GM18858 (cell line): ENCODE results near the gene SLC2A3.
"Not testable (repeated sequence)": the region's sequence is repeated elsewhere in the genome, so short reads cannot be mapped to it uniquely, and the experiment has no call there.

ENCODE experiments used
- ATAC-seq: cut with Tn5 transposase; IDR thresholded peaks from one replicate; pipeline ENCODE4 v1.9.1; 2021; ENCODE audit not compliant: unreplicated experiment

SLC2A3 gene

DNA sequence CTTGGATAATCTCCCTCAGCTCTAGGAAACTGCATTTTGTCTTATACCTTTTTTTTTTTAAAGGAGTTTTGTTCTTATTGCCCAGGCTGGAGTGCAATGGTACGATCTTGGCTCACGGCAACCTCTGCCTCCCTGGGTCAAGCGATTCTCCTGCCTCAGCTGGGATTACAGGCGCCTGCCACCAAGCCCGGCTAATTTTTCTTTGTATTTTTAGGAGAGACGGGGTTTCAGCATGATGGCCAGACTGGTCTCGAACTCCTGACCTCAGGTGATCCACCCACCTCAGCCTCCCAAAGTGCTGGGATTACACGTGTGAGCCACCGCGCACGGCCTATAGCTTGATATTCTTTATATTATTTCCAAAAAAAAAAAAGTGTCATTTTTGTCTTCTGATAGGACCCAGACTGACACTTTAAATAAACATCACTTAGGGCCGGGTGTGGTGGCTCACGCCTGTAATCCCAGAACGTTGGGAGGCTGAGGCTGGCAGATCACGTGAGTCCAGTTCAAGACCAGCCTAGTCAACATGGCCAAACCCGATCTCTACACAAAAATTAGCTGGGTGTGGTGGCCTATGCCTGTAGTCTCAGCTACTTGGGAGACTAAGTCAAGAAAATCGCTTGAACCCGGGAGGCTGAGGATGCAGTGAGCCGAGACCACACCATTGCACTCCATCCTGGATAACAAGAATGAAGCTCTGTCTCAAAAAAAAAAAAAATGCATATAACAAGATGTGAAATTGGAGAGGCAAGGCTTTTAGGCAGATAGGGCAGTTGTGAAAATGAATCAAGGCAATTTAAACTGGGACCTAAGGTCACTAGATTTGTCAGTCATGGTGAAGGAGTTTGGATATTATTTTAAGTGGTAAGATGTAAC is 18.4 kb downstream of the SLC2A3 start:
- no peak for ATAC-seq

DNA sequence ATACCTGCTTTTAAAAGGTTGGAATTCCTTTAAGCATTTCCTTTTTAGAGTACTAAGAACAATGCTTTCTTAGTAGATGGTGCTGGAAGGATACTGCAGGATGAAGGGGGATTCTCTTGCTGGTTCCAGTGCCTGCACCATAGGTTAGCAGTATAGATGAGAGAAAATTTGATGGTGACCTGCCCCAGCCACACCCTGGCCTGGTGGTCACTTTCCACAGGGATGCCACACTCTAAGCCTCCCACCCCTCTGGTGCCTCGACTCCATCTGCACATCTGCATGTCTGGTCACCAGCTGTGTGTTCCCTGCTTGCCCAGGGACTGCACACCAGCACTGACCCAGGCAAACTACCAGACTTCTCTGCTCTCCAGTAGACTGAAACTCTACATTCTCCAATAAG is 19.1 kb downstream of the SLC2A3 start:
- no peak for ATAC-seq

DNA sequence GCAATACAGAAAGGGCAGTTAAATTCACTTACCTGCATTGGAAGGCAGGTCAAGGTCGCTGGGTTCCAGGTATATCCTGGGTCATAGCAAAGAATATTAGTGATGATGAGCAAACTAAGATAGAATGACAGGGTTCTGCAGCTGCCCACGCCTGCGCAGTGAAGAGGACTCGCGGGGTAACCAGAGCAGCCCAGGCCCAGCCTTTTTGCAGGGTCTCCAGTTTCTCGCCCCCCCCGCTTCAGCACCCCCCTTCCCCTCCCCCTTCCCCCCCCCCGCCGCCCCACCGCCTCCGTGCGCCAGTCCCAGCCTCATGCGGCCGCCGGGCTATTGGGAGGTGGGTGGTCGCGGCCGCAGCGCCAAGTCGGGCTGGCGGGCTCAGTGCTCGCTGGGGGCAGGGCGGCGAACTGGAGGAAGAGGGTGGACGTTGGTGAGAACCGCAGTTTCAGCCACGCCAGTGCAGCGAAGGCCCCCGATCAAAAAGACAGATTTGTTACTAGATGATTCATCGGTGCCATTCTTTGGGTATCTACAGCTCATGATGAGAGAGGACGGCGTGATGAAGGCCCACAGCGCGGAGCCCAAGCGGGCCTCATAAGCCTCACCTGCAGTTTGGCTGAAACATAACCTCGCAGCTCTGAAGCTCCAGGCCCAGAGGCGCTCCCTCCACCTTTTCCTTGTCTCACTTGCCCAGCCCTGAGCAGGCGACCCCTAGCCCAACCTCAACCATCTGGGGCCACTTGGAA is 20.2 kb downstream of the SLC2A3 start:
- no peak for ATAC-seq

DNA sequence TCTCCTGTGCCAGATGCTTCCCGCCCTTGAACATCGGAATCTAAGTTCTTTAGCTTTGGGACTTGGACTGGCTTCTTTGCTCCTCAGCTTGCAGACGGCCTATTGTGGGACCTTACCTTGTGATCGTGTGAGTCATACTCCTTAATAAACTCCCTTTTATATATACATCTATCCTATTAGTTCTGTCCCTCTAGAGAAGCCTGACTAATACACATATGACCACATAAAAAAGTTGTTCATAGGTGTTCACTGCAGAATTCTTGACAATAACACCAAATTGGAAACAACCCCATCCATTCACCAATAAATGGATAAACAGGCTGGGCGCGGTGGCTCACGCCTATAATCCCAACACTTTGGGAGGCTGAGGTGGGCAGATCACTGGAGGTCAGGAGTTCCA is 25.9 kb downstream of the SLC2A3 start:
- not testable (repeated sequence) for ATAC-seq

DNA sequence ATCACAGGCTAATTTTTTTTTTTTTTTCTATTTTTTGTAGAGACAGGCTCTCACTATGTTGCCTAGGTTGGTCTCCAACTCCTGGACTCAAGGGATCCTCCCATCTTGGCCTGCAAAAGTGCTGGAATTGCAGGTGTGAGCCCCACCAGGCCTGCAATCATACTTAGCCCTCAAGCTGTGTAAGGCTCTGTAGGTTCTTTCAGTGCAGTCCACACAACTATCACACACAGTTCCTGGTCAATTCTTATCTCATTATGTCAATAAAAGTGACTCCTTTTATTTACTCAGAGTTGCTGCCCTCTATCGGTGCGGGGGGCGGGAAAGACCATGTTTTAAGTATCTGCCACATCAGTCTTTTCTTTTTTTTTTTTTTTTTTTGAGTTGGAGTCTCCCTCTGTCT is 29.0 kb downstream of the SLC2A3 start:
- no peak for ATAC-seq

DNA sequence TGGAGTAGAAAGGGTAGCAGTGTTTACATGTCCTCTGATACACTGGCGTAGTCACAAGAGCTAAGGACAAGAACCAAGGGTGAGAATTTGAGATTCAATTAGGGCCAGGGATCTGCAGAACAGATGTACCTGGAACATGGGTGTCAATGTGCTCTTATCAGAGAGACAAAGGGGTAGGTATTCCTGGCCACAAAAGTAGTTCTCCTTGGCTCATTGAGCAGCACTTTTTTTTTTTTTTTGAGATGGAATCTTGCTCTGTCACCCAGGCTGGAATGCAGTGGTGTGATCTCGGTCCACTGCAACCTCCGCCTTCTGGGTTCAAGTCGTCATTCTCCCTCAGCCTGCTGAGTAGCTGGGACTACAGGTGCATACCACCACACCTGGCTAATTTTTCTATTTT is 29.7 kb downstream of the SLC2A3 start:
- ATAC-seq = not testable (repeated sequence)

DNA sequence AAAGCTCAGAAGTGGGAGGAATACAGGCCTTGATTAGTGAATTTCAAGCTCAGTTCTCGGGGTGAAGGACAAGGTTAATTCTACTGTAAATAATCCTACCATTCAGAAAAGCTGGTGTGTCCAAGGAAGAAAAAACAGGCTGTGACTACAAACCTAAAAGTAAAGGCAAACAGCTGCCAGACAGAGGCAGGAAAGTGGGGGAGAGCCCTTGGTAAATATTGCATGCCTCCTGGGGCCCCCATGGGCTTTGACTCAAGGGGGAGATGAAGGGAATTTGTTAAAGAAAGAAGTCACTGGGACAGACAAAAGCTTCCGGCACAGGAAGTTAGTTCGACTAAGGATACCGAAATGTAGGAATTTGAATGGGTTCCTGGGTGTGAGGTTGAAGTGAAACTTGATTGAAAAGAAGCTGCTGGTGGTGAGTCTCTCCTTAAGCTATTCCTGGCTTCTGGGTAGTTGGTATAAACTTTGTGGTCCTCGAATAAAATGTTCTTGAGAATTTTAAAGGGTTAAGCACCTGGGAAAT is 30.3 kb downstream of the SLC2A3 start:
- not testable (repeated sequence) for ATAC-seq

DNA sequence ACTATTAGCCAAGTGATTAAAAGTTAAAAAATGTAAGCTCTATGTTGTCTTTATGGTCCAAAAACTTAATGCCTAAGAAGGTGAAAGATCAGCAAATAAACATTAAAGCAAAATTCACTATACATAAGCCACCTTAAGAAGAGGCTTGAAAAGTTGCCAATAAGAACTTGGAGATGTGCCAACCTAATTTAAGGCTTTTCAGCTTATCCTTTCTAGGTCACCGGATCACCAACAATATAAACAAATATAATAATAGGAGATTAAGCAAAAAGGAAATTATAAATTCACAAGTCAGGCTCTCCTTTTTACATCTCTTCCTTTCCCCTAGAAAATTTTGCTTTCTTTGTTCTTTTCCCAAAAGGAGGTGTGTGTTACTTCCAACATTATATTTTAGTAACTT is 30.9 kb downstream of the SLC2A3 start:
- no peak for ATAC-seq

DNA sequence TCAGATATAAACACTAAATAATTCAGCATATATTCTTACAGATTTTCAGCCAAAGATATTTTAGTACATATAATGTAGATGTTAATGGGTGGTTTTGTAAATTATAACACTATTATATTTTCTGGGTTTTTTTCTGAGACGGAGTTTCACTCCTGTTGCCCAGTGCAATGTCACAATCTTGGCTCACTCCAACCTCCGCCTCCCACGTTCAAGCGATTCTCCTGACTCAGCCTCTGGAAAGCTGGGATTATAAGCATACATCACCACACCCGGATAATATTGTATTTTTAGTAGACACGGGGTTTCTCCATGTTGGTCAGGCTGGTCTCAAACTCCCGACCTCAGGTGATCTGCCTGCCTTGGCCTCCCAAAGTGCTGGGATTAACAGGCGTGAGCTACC is 33.6 kb downstream of the SLC2A3 start:
- not testable (repeated sequence) for ATAC-seq

DNA sequence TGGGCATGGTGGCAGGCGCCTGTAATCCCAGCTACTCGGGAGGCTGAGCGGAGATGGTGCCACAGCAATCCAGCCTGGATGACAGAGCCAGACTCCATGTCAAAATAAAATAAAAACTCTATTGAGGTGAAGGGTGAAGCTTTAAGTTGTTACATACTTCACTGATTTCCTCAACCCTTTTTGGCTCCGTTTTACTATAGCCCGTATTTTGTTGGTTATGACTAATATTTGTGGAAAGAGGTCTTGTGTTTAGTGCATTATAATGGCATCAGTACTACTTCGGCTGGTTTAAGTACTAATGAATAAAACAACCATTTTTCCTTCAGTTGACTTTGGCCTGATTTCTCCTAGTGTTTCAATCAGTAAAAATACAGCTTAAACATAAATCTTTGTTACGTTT is 36.2 kb downstream of the SLC2A3 start:
- ATAC-seq = no peak

DNA sequence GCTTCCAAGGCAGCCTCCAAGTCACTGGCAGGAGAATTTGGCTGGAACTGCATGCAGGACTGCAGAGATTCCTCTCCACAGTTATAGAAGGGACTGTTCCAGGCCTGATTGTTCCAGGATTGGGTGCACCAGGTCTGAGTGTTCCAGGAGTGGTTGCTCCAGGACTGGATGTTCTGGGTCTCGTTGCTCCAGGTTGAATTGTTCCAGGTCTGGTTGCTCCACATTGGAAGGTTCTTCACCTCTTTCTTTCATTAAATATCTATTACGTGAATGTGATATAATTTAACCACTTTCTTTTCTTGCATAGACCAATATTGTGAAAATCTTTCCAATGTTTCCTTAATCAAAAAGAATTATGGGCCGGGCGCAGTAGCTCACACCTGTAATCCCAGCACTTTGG is 39.3 kb downstream of the SLC2A3 start:
- ATAC-seq = not testable (repeated sequence)

DNA sequence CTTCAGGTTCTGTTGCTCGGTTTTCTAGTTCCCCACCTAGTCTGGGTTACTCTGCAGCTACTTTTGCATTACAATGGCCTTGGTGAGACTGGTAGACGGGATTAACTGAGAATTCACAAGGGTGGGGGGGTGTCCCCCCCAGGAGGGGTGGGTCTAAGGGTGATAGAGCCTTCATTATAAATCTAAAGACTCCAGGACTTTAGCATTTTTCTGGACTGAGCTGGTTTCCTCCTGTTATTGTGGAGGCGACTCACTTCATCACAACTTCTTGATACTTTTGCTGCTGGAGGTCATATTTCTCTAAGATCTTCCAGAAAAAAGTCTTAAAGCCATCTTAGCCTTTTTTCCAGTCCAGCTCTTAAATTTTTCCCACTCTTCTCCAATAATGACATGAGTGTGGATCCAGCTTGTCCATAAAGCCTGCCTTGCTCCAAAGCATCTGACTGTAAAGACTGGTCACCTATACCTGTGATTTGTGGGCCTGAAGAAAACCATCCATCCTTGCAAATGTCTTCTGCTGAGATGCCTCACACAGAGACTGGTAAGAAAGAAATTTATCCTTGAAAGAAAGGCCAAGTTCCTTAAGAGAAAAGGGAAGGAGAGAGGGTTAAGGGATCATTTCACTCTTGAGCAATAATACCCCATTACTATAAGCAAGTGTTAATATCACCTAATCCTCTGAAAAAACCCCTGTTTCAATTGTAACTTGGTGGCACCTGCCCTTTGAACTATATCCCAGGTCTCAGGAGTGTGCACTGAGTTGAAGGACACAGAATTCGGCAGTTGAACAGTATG is 43.6 kb downstream of the SLC2A3 start:
- no peak for ATAC-seq

DNA sequence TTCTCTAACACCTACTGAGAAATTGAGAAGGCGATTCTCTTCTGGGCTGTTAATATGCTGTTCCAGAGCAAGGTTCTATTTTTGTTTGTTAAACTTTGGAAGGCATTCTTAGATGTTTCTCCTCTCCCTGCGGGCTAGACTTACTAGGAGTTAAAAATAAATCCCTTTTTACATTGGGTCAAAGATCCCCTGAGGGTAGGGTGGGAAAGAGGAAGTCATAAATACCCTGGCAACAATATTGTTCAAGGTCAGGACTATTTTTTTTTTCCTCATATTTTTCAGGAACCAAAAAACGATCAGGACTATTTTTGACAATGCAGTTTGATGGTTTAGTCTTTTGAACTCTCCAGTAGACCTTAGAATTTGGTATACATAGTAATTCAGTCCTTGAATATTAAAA is 51.3 kb downstream of the SLC2A3 start:
- no peak for ATAC-seq

DNA sequence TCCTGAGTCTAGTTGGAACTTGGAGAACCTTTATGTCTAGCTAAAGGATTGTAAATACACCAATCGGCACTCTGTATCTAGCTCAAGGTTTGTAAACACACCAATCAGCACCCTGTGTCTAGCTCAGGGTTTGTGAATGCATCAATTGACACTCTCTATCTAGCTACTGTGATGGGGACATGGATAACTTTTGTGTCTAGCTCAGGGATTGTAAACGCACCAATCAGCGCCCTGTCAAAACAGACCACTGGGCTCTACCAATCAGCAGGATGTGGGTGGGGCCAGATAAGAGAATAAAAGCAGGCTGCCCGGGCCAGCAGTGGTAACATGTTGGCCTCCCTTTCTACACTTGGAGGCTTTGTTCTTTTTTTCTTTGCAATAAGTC is 54.3 kb downstream of the SLC2A3 start:
- ATAC-seq = not testable (repeated sequence)

DNA sequence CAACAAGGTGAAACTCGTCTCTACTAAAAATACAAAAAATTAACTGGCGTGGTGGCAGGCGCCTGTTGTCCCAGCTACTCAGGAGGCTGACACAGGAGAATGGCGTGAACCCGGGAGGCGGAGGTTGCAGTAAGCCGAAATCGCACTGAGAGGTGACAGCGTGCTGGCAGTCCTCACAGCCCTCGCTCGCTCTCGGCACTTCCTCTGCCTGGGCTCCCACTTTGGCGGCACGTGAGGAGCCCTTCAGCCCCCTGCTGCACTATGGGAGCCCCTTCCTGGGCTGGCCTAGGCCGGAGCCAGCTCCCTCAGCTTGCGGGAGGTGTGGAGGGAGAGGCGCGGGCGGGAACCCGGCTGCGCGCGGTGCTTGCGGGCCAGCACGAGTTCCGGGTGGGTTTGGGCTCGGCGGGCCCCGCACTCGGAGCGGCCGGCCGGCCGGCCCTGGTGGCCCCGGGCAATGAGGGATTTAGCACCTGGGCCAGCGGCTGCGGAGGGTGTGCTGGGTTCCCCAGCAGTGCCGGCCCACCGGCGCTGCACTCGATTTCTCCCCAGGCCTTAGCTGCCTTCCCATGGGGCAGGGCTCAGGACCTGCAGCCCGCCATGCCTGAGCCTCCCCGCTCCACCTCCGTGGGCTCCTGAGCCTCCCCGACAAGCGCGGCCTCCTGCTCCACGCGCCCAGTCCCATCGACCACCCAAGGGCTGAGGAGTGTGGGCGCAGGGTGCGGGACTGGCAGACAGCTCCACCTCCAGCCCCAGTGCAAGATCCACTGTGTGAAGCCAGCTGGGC is 54.8 kb downstream of the SLC2A3 start:
- not testable (repeated sequence) for ATAC-seq

DNA sequence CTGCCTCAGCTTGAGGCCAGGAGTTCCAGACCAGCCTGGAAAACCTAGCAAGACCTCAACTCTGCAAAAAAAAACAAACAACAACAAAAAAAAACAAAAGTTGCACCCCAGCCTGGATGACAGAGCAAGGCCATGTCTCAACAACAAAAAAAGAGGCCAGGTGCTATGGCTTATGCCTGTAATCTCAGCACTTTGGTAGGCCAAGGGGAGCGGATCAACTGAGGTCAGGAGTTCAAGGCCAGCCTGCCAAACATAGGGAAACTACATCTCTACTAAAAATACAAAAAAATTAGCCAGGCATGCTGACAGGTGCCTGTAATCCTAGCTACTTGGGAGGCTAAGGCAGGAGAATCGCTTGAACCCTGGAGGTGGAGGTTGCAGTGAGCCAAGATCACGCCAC is 56.7 kb downstream of the SLC2A3 start:
- no peak for ATAC-seq

DNA sequence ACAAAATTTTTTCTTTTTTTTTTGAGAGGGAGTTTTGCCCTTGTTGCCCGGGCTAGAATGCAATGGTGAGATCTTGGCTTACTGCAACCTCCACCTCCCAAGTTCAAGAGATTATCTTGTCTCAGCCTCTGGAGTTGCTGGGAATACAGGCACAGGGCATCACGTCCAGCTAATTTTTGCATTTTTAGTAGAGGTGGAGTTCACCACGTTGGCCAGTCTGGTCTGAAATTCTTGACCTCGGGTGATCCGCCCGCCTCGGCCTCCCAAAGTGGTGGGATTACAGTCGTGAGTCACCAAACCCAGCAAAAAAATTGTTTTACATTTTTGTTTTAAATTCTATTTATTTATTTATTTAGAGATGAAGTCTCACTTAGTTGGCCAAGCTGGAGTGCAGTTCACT is 58.6 kb downstream of the SLC2A3 start:
- ATAC-seq = no peak

DNA sequence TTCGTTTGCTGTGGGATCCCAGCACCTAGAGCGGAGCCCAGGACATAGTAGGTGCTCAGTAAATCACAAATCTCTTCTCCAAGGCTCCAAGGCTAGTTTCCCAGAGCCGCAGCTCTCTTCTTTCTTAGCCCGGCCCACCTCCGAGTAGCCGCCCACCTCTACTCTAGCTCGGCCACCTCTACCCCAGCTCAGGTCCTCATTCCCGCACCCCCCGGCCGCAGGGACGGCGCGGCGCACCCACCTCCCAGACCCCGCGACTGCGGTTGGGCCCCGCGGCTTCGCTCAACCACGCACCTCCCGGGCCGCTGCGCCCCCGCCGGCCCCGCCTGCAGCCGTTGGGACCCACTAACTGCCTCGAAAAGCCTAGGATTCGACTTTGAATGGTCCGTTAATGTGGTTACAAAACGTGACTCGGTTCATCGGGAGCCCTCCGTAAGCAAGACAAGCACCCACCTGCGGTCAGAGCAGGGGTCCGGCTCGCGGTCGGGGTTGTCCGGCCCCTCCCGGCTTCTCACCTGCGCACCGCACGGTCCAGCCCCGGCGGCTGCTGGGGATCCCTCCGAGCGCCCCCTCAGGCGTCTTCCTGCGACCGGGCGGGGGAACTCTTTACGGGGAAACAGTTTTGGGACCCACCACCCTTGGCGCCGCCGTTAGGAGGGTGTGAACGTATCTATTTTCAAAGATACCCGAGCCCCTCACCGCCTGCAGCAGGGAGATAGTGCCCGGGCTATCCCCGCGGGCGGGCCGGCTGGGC is 63.2 kb downstream of the SLC2A3 start, which contains the start of gene SLC2A14:
TSS of gene SLC2A14 (minus strand) at position 350 of the 754 bp plus-strand sequence. CDS start 3,035 bp downstream, outside the sequence.
- ATAC-seq = no peak

DNA sequence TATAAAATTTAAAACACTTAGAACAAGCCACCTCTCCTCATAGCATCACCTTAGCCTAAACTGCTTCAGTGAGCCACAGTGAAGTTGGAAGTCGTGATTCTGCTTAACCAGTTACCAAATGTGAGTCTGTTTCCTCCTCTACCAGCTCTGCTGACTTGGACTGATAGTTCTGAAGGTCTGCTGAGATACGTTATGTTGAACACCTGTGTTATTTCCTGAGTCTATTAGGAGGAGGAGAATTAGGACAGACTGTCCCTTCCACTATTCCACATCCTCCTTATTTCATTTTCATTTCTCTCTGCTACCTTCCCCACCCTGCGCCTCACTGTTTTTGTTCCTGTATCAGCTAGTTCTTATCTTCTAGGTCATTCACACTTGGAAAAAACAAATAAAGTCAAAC is 65.7 kb downstream of the SLC2A3 start:
- ATAC-seq = no peak
